HCT116 (cell line): ENCODE data around the gene ADORA1. TPM values are rescaled to one million over a fixed set of nuclear protein-coding genes. Genes with fewer than 3 reads are reported as not detected.

Experiments
- ATAC-seq: fragments of 200-7000 bp; cut with Tn5 transposase; 2 replicates; pipeline ENCODE4 v1.9.1; 2020; ENCODE audit warnings: mild to moderate bottlenecking, moderate library complexity
- BruUV-seq: library from RNA; stranded (reverse); fragments of 400-500 nt; replicated peaks from 2 replicates; lab custom pipeline; 2021; lab: Mats Ljungman, UMichigan
- CTCF ChIA-PET: fragments of 300-600 bp; sonication (Branson Sonifier 250); formaldehyde crosslinking; loops from one replicate; lab custom pipeline; 2021; ENCODE audit warnings: antibody characterized with exemption; lab: Charles Lee
- POLR2A ChIA-PET: fragments of 300-600, 350-600 bp; sonication (Branson Sonifier 250); formaldehyde crosslinking; loops from one replicate; lab custom pipeline; 2021; ENCODE audit warnings: antibody characterized with exemption; lab: Charles Lee
- RAD21 ChIA-PET, 2 experiments: fragments of 300-600 bp; sonication (Branson Sonifier 250); formaldehyde crosslinking; loops; one replicate each; lab custom pipeline; 2023; ENCODE audit warnings: low total read pairs in 2 of 2; ENCODE audit not compliant: uncharacterized antibody in 2 of 2, unreplicated experiment in 2 of 2, low non-redundant PET in 1 of 2; lab: Charles Lee
- DNase-seq: peaks from one replicate; pipeline ENCODE4 v3.0.0-alpha.2; 2010; ENCODE audit warnings: low read depth, low spot score
- H2AFZ ChIP-seq: fragments of 200-600 bp; shearing (Covaris generic), sonication (generic); 2 replicates; pipeline ENCODE4 v1.6.1; 2017; ENCODE audit warnings: low read depth, mixed run types, mixed read lengths, antibody characterized with exemption, low read length; ENCODE audit not compliant: poor library complexity, severe bottlenecking
- H3K27ac ChIP-seq: 2 replicates; pipeline ENCODE4 v1.5.1; 2012; ENCODE audit warnings: low read depth, low read length
- H3K27me3 ChIP-seq: fragments of 200-600 bp; sonication (generic); 2 replicates; pipeline ENCODE4 v1.6.1; 2016; ENCODE audit warnings: mixed run types, low read length, mixed read lengths; ENCODE audit not compliant: insufficient read depth
- H3K36me3 ChIP-seq, 2 experiments: fragments of 200-500 bp in 1 of 2; fragments of 200-600 bp in 1 of 2; sonication (Bioruptor generic) in 1 of 2; sonication (generic) in 1 of 2; 2 replicates each; pipeline versions ENCODE4 v1.5.1 to v1.6.1; 2014 to 2016; ENCODE audit warnings: low read length in 2 of 2, inconsistent platforms in 1 of 2, mixed read lengths in 1 of 2, mixed run types in 1 of 2; ENCODE audit not compliant: insufficient read depth in 2 of 2, control insufficient read depth in 1 of 2
- H3K4me1 ChIP-seq, 2 experiments: fragments of 200-600 bp in 1 of 2; sonication (generic) in 1 of 2; 2 replicates each; pipeline versions ENCODE4 v1.5.1 to v1.6.1; 2012 to 2017; ENCODE audit warnings: low read length in 2 of 2, inconsistent platforms in 1 of 2, mild to moderate bottlenecking in 1 of 2, mixed read lengths in 1 of 2, mixed run types in 1 of 2, moderate library complexity in 1 of 2; ENCODE audit not compliant: insufficient read depth in 2 of 2, control insufficient read depth in 1 of 2
- H3K4me2 ChIP-seq: fragments of 200-600 bp; sonication (generic); 2 replicates; pipeline ENCODE4 v1.6.1; 2017; ENCODE audit warnings: mixed run types, low read length, mixed read lengths
- H3K4me3 ChIP-seq, 2 experiments: fragments of 200-600 bp in 1 of 2; sonication (generic) in 1 of 2; replicated peaks in 1 of 2; 2 replicates each; pipeline ENCODE4 v1.5.1; 2011 to 2016; ENCODE audit warnings: low read length in 2 of 2, control low read depth in 1 of 2, low read depth in 1 of 2, mild to moderate bottlenecking in 1 of 2, mixed read lengths in 1 of 2, mixed run types in 1 of 2
- H3K79me2 ChIP-seq: fragments of 200-600 bp; sonication (generic); 2 replicates; pipeline ENCODE4 v1.6.1; 2017; ENCODE audit warnings: mild to moderate bottlenecking, mixed run types, low read length, moderate library complexity, mixed read lengths; ENCODE audit not compliant: insufficient read depth
- H3K9ac ChIP-seq: fragments of 200-600 bp; sonication (generic); 2 replicates; pipeline ENCODE4 v1.6.1; 2016; ENCODE audit warnings: low read length, mixed read lengths
- H3K9me2 ChIP-seq: fragments of 200-600 bp; sonication (generic), shearing (Covaris generic); 2 replicates; pipeline ENCODE4 v1.6.1; 2017; ENCODE audit warnings: mixed run types, mild to moderate bottlenecking, moderate library complexity; ENCODE audit not compliant: insufficient read depth
- H3K9me3 ChIP-seq, 2 experiments: fragments of 200-500 bp in 1 of 2; fragments of 200-600 bp in 1 of 2; sonication (Bioruptor generic) in 1 of 2; sonication (generic) in 1 of 2; 2 replicates each; pipeline ENCODE4 v1.6.1; 2014 to 2017; ENCODE audit warnings: low read length in 2 of 2, mixed read lengths in 2 of 2, inconsistent platforms in 1 of 2, low read depth in 1 of 2, mild to moderate bottlenecking in 1 of 2, mixed run types in 1 of 2, moderate library complexity in 1 of 2; ENCODE audit not compliant: control insufficient read depth in 1 of 2, insufficient read depth in 1 of 2
- H4K20me1 ChIP-seq: fragments of 200-600 bp; sonication (generic), shearing (Covaris generic); 2 replicates; pipeline ENCODE4 v1.6.1; 2017; ENCODE audit warnings: mixed run types, mild to moderate bottlenecking, moderate library complexity; ENCODE audit not compliant: insufficient read depth
- CBX3 ChIP-seq: IDR thresholded peaks from 2 replicates; pipeline ENCODE4 v1.6.1; 2012; ENCODE audit warnings: low read depth
- CEBPB ChIP-seq: IDR thresholded peaks from 2 replicates; pipeline ENCODE4 v1.6.1; 2012; ENCODE audit warnings: low read depth
- EZH2 ChIP-seq: fragments of 200-600 bp; sonication (generic); IDR thresholded peaks from 2 replicates; pipeline ENCODE4 v1.6.1; 2017; ENCODE audit warnings: antibody characterized with exemption, mixed run types
- EZH2phosphoT487 ChIP-seq: fragments of 200-600 bp; IDR thresholded peaks from 2 replicates; pipeline ENCODE4 v1.6.1; 2018; ENCODE audit warnings: antibody characterized with exemption, borderline replicate concordance
- FOSL1 ChIP-seq: IDR thresholded peaks from 2 replicates; pipeline ENCODE4 v1.6.1; 2012; ENCODE audit warnings: low read depth
- MAX ChIP-seq: IDR thresholded peaks from 2 replicates; pipeline ENCODE4 v1.6.1; 2012
- POLR2A ChIP-seq: IDR thresholded peaks from 2 replicates; pipeline ENCODE4 v1.7.0; 2011; ENCODE audit warnings: borderline replicate concordance; ENCODE audit not compliant: insufficient read depth, insufficient read length; ENCODE audit errors: extremely low read depth
- SIN3A ChIP-seq: IDR thresholded peaks from 2 replicates; pipeline ENCODE4 v1.6.1; 2012; ENCODE audit warnings: low read depth
- TCF7L2 ChIP-seq: IDR thresholded peaks from 2 replicates; pipeline ENCODE4 v1.7.0; 2011; ENCODE audit warnings: borderline replicate concordance, inconsistent platforms; ENCODE audit not compliant: insufficient read depth, insufficient read length; ENCODE audit errors: extremely low read depth
- ZBTB33 ChIP-seq: IDR thresholded peaks from 2 replicates; pipeline ENCODE4 v1.6.1; 2011; ENCODE audit warnings: mild to moderate bottlenecking, low read length, moderate library complexity; ENCODE audit not compliant: insufficient replicate concordance; ENCODE audit errors: extremely low read depth
- ZNF274 ChIP-seq: fragments of 200-500 bp; sonication (Bioruptor generic); IDR thresholded peaks from 2 replicates; pipeline ENCODE4 v1.6.1; 2014; ENCODE audit warnings: mild to moderate bottlenecking, low read depth, low read length, inconsistent platforms
- intact Hi-C: fragments of 100-400 bp; cut with micrococcal nuclease; formaldehyde crosslinking; loops from 2 replicates; pipeline ENCODE4 v1.10.0; 2022
- total RNA-seq: library from RNA; stranded (reverse); gene quantifications from one replicate; pipeline ENCODE4 v1.2.1, GENCODE V29; 2021; ENCODE audit not compliant: unreplicated experiment

Gene ADORA1
- total RNA-seq, 1 experiment from 2014 or later, result 2.8 TPM

GRCh38 chr1:203120325-203121153 is 7.0 kb upstream of the ADORA1 start:
- DNase-seq (no peak), ATAC-seq (no peak)
- ChIA-PET RAD21 (no interaction called here), CTCF (interaction anchor here (1.2 to 1.4 kb wide), 3 partner anchors 13 to 96 kb away, joined by 3 to 5 read pairs (median 3); no protein-coding TSS in a partner anchor), POLR2A (no interaction called here)
- H3K36me3 ChIP-seq, result no peaks in the 10 kb centered on the region
- H3K4me2 ChIP-seq, result no peak overlapping the region
- TF ChIP-seq POLR2A, result no peak
- no peak for TF ChIP-seq EZH2
- TF ChIP-seq CEBPB, result no peak
- no peak for TF ChIP-seq ZNF274
- no peaks in the 10 kb centered on the region for H3K9me3 ChIP-seq
- no peak overlapping the region for H3K27ac ChIP-seq
- no peak overlapping the region for H3K4me3 ChIP-seq
- intact Hi-C loops, result no loop called here
- H3K4me1 ChIP-seq, result peaks cover 4 to 23% of the 10 kb centered on the region in 2 experiments; a peak in 3 of 4 replicates
- no peaks in the 10 kb centered on the region for H4K20me1 ChIP-seq
- no peaks in the 10 kb centered on the region for H3K9me2 ChIP-seq
- peaks cover 7% of the 10 kb centered on the region; the same call in 1 of the 2 replicates for H3K27me3 ChIP-seq
- no peak overlapping the region for H3K9ac ChIP-seq
- no TSS peak for BruUV-seq
- no peak overlapping the region for H2AFZ ChIP-seq
- no peaks in the 10 kb centered on the region for H3K79me2 ChIP-seq

GRCh38 chr1:203121186-203122015 is 6.1 kb upstream of the ADORA1 start:
- no peaks in the 10 kb centered on the region for H3K9me2 ChIP-seq
- no peak overlapping the region for H3K4me2 ChIP-seq
- H3K9me3 ChIP-seq, result no peaks in the 10 kb centered on the region
- CTCF ChIA-PET, result interaction anchor here (0.8 to 1.4 kb wide), 4 partner anchors 12 to 146 kb away, joined by 3 to 5 read pairs (median 3); no protein-coding TSS in a partner anchor
- H3K36me3 ChIP-seq, result no peaks in the 10 kb centered on the region
- no peak for DNase-seq
- H3K79me2 ChIP-seq, result no peaks in the 10 kb centered on the region
- no peak overlapping the region for H3K4me3 ChIP-seq
- BruUV-seq, result no TSS peak
- no peaks in the 10 kb centered on the region for H4K20me1 ChIP-seq
- H3K27me3 ChIP-seq, result peaks cover 7% of the 10 kb centered on the region; the same call in 1 of the 2 replicates
- H3K9ac ChIP-seq, result no peak overlapping the region
- no peak for ATAC-seq
- POLR2A ChIA-PET, result no interaction called here
- intact Hi-C loops, result no loop called here
- no peak overlapping the region for H2AFZ ChIP-seq
- H3K4me1 ChIP-seq, result peaks cover 7 to 30% of the 10 kb centered on the region in 2 experiments; a peak in 3 of 4 replicates
- TF ChIP-seq SIN3A (no peak), CBX3 (no peak), TCF7L2 (no peak), ZNF274 (no peak), EZH2phosphoT487 (no peak), FOSL1 (no peak), MAX (no peak), ZBTB33 (no peak)
- RAD21 ChIA-PET, result no interaction called here
- H3K27ac ChIP-seq, result no peak overlapping the region
